Glutamatergic neuron (in vitro differentiated cells): ENCODE measurements around the gene ANXA6. TPM values are rescaled to one million over a fixed set of nuclear protein-coding genes. Genes with fewer than 3 reads are reported as not detected.

Source experiments
- DNase-seq: peaks from one replicate; pipeline ENCODE4 v3.0.0; 2022
- H3K27ac Mint-ChIP-seq: one replicate; pipeline ENCODE4 v1.8.0; 2020; ENCODE audit warnings: mild to moderate bottlenecking, mixed read lengths, inconsistent platforms; ENCODE audit not compliant: unreplicated experiment
- H3K27me3 Mint-ChIP-seq: one replicate; pipeline ENCODE4 v1.8.0; 2020; ENCODE audit warnings: mild to moderate bottlenecking, moderate library complexity, mixed read lengths, inconsistent platforms; ENCODE audit not compliant: unreplicated experiment
- H3K36me3 Mint-ChIP-seq: one replicate; pipeline ENCODE4 v1.8.0; 2020; ENCODE audit warnings: mild to moderate bottlenecking, mixed read lengths, inconsistent platforms; ENCODE audit not compliant: unreplicated experiment
- H3K4me1 Mint-ChIP-seq: one replicate; pipeline ENCODE4 v1.8.0; 2020; ENCODE audit warnings: mild to moderate bottlenecking, low read depth, mixed read lengths, inconsistent platforms; ENCODE audit not compliant: unreplicated experiment
- H3K4me3 Mint-ChIP-seq: one replicate; pipeline ENCODE4 v1.8.0; 2020; ENCODE audit warnings: mild to moderate bottlenecking, mixed read lengths, inconsistent platforms; ENCODE audit not compliant: unreplicated experiment
- H3K9me3 Mint-ChIP-seq: one replicate; pipeline ENCODE4 v1.8.0; 2020; ENCODE audit warnings: mild to moderate bottlenecking, moderate library complexity, mixed read lengths, inconsistent platforms; ENCODE audit not compliant: unreplicated experiment
- CTCF ChIP-seq: fragments of 200-600 bp; sonication (generic); IDR thresholded peaks from one replicate; pipeline ENCODE4 v1.5.0; 2021; ENCODE audit not compliant: partially characterized antibody, unreplicated experiment
- total RNA-seq: library from RNA; stranded (reverse); fragmentation: NEBNext Ultra II Directional; extraction: Animal tissue kit (Norgen Biotek cat#: 25700); gene quantifications from one replicate; pipeline ENCODE4 v1.2.1, GENCODE V29; 2021; ENCODE audit not compliant: unreplicated experiment

Gene ANXA6
- total RNA-seq, 1 donor from 2014 or later = 143 TPM

GRCh38 chr5:151130922-151131891 is 26.4 kb downstream of the ANXA6 start:
- H3K4me3 Mint-ChIP-seq = no peak overlapping the region
- H3K9me3 Mint-ChIP-seq = peaks cover 2% of the 10 kb centered on the region
- no peak overlapping the region for H3K27ac Mint-ChIP-seq
- peaks cover 1% of the 10 kb centered on the region for H3K4me1 Mint-ChIP-seq
- no peak for DNase-seq
- no peak for TF ChIP-seq CTCF
- H3K36me3 Mint-ChIP-seq = peaks cover 4% of the 10 kb centered on the region
- H3K27me3 Mint-ChIP-seq = peaks cover 4% of the 10 kb centered on the region

GRCh38 chr5:151130235-151130921 is 27.2 kb downstream of the ANXA6 start:
- H3K4me3 Mint-ChIP-seq = no peak overlapping the region
- no peaks in the 10 kb centered on the region for H3K36me3 Mint-ChIP-seq
- peaks cover 4% of the 10 kb centered on the region for H3K27me3 Mint-ChIP-seq
- TF ChIP-seq CTCF = no peak
- peaks cover 2% of the 10 kb centered on the region for H3K9me3 Mint-ChIP-seq
- H3K27ac Mint-ChIP-seq = no peak overlapping the region
- H3K4me1 Mint-ChIP-seq = peaks cover 4% of the 10 kb centered on the region
- no peak for DNase-seq

DNA sequence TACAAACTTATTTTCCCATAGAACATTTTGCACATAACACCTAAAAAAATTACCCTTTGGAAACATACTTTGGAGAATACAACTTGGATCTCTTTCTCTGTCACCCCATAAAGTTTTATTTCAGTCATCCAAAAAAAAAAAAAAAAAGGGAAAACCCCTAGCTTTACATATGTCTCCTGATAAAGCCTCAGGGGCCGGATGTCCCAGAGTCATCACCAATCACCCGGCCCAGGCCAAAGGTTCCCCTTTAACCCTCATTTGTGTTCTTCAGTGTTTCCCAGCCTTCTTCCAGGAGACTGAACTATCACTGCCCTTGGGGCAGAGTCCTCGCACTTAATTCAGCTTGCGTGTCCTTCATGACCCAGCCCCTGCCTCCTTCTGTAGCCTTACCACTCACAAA is 28.8 kb downstream of the ANXA6 start:
- Mint-ChIP-seq H3K27ac (no peak overlapping the region), H3K9me3 (peaks cover 6% of the 10 kb centered on the region), H3K4me3 (no peak overlapping the region), H3K36me3 (no peaks in the 10 kb centered on the region), H3K4me1 (peaks cover 7% of the 10 kb centered on the region), H3K27me3 (peaks cover 4% of the 10 kb centered on the region)
- no peak for TF ChIP-seq CTCF
- no peak for DNase-seq

DNA sequence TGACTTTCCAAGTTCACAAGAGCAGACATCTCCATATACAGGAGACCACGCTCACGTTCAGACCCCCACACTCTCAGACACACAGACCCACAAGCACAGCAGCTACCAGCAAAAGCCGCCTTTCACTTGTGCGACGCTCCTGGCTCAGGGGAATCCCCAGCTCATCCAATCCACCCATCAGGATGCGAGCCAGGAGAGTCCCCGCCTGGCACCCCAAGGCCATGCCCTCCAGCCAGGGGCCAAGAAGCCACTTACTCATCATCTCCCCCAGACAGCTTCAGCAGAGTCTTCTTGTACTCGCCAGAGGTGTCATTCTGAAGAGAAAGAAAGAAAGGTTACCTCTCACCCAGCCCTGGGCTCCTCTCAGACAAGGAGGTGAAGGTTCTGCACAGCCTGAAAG is 29.7 kb downstream of the ANXA6 start:
- H3K9me3 Mint-ChIP-seq = peaks cover 6% of the 10 kb centered on the region
- H3K4me3 Mint-ChIP-seq = no peak overlapping the region
- TF ChIP-seq CTCF = no peak
- peaks cover 4% of the 10 kb centered on the region for H3K27me3 Mint-ChIP-seq
- no peak overlapping the region for H3K27ac Mint-ChIP-seq
- H3K36me3 Mint-ChIP-seq = no peaks in the 10 kb centered on the region
- peaks cover 7% of the 10 kb centered on the region for H3K4me1 Mint-ChIP-seq
- no peak for DNase-seq
